Nephron (organoid): ENCODE results near the gene SEMA4B.
A peak's percentile ranks its signal among the peaks of the same experiment; 100 is the strongest.
"Not testable (repeated sequence)": the region's sequence is repeated elsewhere in the genome, so short reads cannot be mapped to it uniquely, and the experiment has no call there.

Experiments
- H3K27ac Mint-ChIP-seq, 3 experiments: 2 replicates each; pipeline ENCODE4 v1.8.0; 2020; ENCODE audit warnings: mixed read lengths in 3 of 3, mild to moderate bottlenecking in 2 of 3, moderate library complexity in 1 of 3
- H3K27me3 Mint-ChIP-seq: 2 replicates; pipeline ENCODE4 v1.8.0; 2021; ENCODE audit warnings: low read depth, mild to moderate bottlenecking, moderate library complexity, mixed read lengths
- H3K36me3 Mint-ChIP-seq: 2 replicates; pipeline ENCODE4 v1.8.0; 2020; ENCODE audit warnings: low read depth, mixed read lengths
- H3K4me1 Mint-ChIP-seq: 2 replicates; pipeline ENCODE4 v1.8.0; 2020; ENCODE audit warnings: mixed read lengths
- H3K4me3 Mint-ChIP-seq, 3 experiments: 2 replicates each; pipeline ENCODE4 v1.8.0; 2020; ENCODE audit warnings: mild to moderate bottlenecking in 3 of 3, mixed read lengths in 3 of 3, moderate library complexity in 2 of 3
- H3K9me3 Mint-ChIP-seq: 2 replicates; pipeline ENCODE4 v1.8.0; 2020; ENCODE audit warnings: mixed read lengths
- CTCF ChIP-seq, 3 experiments: fragments of 200-600 bp; sonication (generic); IDR thresholded peaks; one replicate each; pipeline ENCODE4 v1.5.0; 2021; ENCODE audit warnings: antibody characterized with exemption in 3 of 3; ENCODE audit not compliant: unreplicated experiment in 3 of 3

The SEMA4B gene

GRCh38 chr15:90187257-90187868, 13.8 kb upstream of the SEMA4B start:
- H3K27me3 Mint-ChIP-seq, result no peaks in the 10 kb centered on the region
- H3K4me1 Mint-ChIP-seq, result peaks cover 35% of the 10 kb centered on the region
- TF ChIP-seq CTCF (IDR thresholded peaks at IDR 0.05; ENCODE audit: unreplicated experiment in 3 of 3), result no peak
- peak overlapping the region; percentile 79 to 88 (median 82) for H3K27ac Mint-ChIP-seq
- peak overlapping the region; percentile 6 to 32 (median 18) for H3K4me3 Mint-ChIP-seq
- H3K36me3 Mint-ChIP-seq, result no peaks in the 10 kb centered on the region
- no peaks in the 10 kb centered on the region for H3K9me3 Mint-ChIP-seq

DNA sequence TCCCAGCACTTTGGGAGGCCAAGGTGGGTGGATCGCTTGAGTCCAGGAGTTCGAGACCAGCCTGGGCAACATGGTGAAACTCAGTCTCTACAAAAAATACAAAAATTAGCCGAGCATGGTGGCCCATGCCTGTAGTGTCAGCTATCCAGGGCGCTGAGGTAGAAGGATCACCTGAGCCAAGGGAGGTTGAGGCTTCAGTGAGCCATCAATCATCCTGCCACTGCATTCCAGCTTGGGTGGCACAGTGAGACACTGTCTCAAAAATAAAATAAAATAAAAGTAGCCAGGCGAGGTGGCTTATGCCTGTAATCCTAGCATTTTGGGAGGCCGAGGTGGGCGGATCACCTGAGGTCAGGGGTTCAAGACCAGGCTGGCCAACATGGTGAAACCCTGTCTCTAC, 13.1 kb upstream of the SEMA4B start:
- H3K27ac Mint-ChIP-seq, H3K4me3 Mint-ChIP-seq, H3K27me3 Mint-ChIP-seq, H3K9me3 Mint-ChIP-seq, H3K36me3 Mint-ChIP-seq: not testable (repeated sequence)
- peaks cover 41% of the 10 kb centered on the region for H3K4me1 Mint-ChIP-seq

GRCh38 chr15:90188914-90189748, 12.0 kb upstream of the SEMA4B start:
- TF ChIP-seq CTCF (IDR thresholded peaks at IDR 0.05; ENCODE audit: unreplicated experiment in 3 of 3), result no peak
- Mint-ChIP-seq H3K36me3 (no peaks in the 10 kb centered on the region), H3K4me1 (peaks cover 41% of the 10 kb centered on the region), H3K27ac (peak overlapping the region in 2 of 3 experiments; percentile 29 to 79), H3K4me3 (no peak overlapping the region), H3K27me3 (no peaks in the 10 kb centered on the region), H3K9me3 (no peaks in the 10 kb centered on the region)

GRCh38 chr15:90189781-90190467, 11.2 kb upstream of the SEMA4B start:
- H3K27me3 Mint-ChIP-seq, result no peaks in the 10 kb centered on the region
- H3K36me3 Mint-ChIP-seq, result no peaks in the 10 kb centered on the region
- H3K4me3 Mint-ChIP-seq, result no peak overlapping the region
- H3K27ac Mint-ChIP-seq, result peak overlapping the region; percentile 36 to 81 (median 71)
- H3K4me1 Mint-ChIP-seq, result peaks cover 38% of the 10 kb centered on the region
- TF ChIP-seq CTCF (IDR thresholded peaks at IDR 0.05; ENCODE audit: unreplicated experiment in 3 of 3), result no peak
- no peaks in the 10 kb centered on the region for H3K9me3 Mint-ChIP-seq

DNA sequence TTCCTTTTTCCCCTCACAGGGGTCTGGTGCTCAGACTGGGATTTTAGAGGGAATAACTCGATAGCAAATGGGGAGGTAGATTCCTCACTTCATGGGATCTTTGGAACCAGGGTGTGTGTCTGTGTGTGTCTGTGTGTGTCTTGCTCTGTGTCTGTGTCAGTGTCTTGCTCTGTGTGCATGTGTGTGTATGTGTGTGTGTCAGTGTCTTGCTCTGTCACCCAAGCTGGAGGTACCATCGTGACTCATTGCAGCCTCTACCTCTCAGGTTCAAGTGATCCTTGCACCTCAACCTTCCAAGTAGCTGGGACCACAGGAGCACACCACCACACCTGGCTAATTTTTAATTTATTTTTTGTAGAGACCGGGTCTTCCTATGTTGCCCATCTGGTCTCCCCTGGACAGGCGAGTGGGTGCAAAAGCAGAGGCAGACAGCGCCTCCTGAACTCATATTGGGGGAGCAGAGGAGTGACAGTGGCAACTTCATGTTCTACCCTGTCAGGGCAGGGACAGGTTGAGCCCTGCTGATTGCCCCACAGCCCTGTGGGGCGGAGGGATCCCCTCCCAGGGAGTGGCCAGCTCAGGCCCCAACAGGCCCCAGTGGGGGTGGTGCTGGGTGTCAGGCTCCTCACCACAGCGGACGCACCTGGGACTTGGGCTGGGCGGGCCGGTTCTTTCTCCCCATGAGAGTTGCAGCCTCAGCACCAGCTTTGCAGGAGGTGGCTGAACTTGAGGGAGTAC, 10.4 kb upstream of the SEMA4B start:
- no peak overlapping the region for H3K4me3 Mint-ChIP-seq
- H3K9me3 Mint-ChIP-seq, result no peaks in the 10 kb centered on the region

More for the DNA sequence above, 10.4 kb upstream of the SEMA4B start:
- no peaks in the 10 kb centered on the region for H3K36me3 Mint-ChIP-seq
- no peak for TF ChIP-seq CTCF (IDR thresholded peaks at IDR 0.05; ENCODE audit: unreplicated experiment in 3 of 3)
- peaks cover 32% of the 10 kb centered on the region for H3K4me1 Mint-ChIP-seq
- H3K27me3 Mint-ChIP-seq, result no peaks in the 10 kb centered on the region
- H3K27ac Mint-ChIP-seq, result peak overlapping the region; percentile 14 to 91 (median 36)
